ENCODE data around the gene GTF2A1L. TPM values are rescaled to one million over a fixed set of nuclear protein-coding genes. Genes with fewer than 3 reads are reported as not detected.

GTF2A1L gene
- total RNA-seq, 3 donors from 2014 or later = not detected

DNA sequence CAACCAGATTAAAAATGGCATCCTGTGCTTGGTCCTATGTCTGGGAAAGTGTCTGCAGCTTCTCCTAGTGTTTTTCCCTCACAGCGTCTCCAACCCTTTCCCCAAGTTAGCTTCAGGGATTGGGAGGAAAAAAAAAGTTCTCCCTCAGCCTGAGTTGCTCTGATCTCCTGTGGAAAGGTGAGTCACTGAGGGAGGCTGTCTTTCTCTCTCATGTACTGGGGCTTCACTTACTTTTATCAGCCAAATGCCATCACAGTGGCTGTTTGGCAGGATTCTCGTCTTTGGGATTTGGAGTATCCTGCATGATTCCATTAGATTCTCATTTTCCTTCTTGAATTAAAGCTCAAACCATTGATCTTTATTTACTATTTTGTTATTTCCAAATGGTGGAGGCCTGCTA, 18.1 kb downstream of the GTF2A1L start:
- Mint-ChIP-seq H3K4me1 (ENCODE audit: low read depth) (no peaks in the 10 kb centered on the region), H3K9me3 (peaks cover 3% of the 10 kb centered on the region), H3K36me3 (ENCODE audit: insufficient read depth) (no peaks in the 10 kb centered on the region), H3K4me3 (no peak overlapping the region), H3K27me3 (ENCODE audit: low read depth) (peaks cover 16% of the 10 kb centered on the region)
- DNase-seq (no peak), ATAC-seq (no peak)

DNA sequence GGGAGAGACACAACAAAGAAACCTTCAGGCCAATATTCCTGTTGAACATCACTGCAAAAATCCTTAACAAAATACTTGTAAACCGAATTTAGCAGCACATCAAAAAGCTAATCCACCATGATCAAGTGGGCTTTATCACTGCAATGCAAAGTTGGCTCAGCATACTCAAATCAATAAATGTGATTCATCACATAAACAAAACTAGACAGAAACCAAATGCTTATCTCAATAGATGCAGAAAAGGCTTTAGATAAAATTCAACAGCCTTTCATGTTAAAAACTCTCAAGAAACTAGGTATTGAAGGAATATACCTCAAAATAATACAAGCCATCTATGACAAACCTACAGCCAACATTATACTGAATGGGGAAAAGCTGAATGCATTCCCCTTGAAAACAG, 20.6 kb downstream of the GTF2A1L start:
- DNase-seq (no peak), ATAC-seq (no peak)
- no peaks in the 10 kb centered on the region for H3K4me1 Mint-ChIP-seq (ENCODE audit: low read depth)
- peaks cover 3% of the 10 kb centered on the region for H3K9me3 Mint-ChIP-seq
- H3K36me3 Mint-ChIP-seq (ENCODE audit: insufficient read depth) = no peaks in the 10 kb centered on the region
- H3K4me3 Mint-ChIP-seq = no peak overlapping the region
- H3K27me3 Mint-ChIP-seq (ENCODE audit: low read depth) = peaks cover 12% of the 10 kb centered on the region

DNA sequence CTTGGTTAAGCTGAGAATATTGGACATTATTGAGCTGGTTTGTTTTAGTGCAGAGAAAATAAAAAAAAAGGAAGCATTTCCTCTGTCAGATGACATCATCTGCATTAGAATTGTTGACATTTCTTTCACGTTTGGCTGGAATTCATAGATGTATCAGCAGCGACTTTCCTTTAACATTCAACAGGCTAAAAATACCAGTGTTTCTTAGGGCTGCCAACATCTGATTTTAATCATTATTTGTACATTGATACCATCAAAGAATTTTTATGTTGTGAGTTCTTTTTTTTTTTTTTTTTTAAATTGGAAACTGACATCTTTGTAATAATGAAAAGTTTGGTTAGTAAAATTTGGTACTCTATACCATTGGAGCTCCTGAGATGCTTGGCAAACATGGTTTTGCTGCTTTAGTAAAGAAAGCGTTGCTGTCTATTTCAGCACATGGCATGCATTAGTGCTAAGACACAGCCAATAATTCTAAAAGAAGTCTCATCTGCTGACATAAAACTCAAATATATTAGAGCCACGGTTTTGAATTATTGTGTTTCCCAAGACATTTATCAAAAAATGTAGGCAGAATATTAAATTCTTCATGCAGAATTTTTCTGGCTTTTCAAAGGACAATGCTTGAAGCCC, 33.6 kb downstream of the GTF2A1L start:
- DNase-seq = no peak

DNA sequence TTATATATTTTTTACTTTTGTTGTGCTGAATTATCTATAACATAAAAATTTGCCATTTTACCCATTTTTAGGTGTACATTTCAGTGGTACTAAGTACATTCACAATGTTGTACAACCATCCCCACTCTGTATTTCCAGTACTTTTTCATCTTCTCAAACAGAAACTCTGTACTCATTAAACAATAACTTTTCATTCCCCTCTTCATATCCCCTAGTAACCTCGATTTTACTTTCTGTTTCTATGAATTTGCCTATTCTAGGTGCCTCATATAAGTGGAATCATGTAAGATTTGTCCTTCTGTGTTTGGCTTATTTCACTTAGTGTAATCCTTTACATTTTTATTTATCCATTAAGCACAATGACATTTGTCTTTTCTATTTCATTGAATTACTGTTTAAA, 51.3 kb downstream of the GTF2A1L start:
- Mint-ChIP-seq H3K9me3 (no peaks in the 10 kb centered on the region), H3K27me3 (ENCODE audit: low read depth) (peaks cover 2% of the 10 kb centered on the region), H3K4me1 (ENCODE audit: low read depth) (no peaks in the 10 kb centered on the region), H3K4me3 (no peak overlapping the region), H3K36me3 (ENCODE audit: insufficient read depth) (no peaks in the 10 kb centered on the region)
- ATAC-seq (no peak), DNase-seq (no peak)

More for the DNA sequence above, 33.6 kb downstream of the GTF2A1L start:
- no peaks in the 10 kb centered on the region for H3K4me1 Mint-ChIP-seq (ENCODE audit: low read depth)
- ATAC-seq = no peak
- no peaks in the 10 kb centered on the region for H3K36me3 Mint-ChIP-seq (ENCODE audit: insufficient read depth)
- peaks cover 1% of the 10 kb centered on the region for H3K27me3 Mint-ChIP-seq (ENCODE audit: low read depth)
- H3K9me3 Mint-ChIP-seq = no peaks in the 10 kb centered on the region
- no peak overlapping the region for H3K4me3 Mint-ChIP-seq

GRCh38 chr2:48673581-48673980, 55.9 kb downstream of the GTF2A1L start:
- DNase-seq (no peak), ATAC-seq (no peak)
- Mint-ChIP-seq H3K9me3 (no peaks in the 10 kb centered on the region), H3K4me1 (ENCODE audit: low read depth) (no peaks in the 10 kb centered on the region), H3K27me3 (ENCODE audit: low read depth) (no peaks in the 10 kb centered on the region), H3K36me3 (ENCODE audit: insufficient read depth) (no peaks in the 10 kb centered on the region), H3K4me3 (no peak overlapping the region)

- ATAC-seq (no peak), DNase-seq (no peak)
- H3K9me3 Mint-ChIP-seq = no peaks in the 10 kb centered on the region
- no peaks in the 10 kb centered on the region for H3K36me3 Mint-ChIP-seq (ENCODE audit: insufficient read depth)
- H3K4me3 Mint-ChIP-seq = no peak overlapping the region
- H3K4me1 Mint-ChIP-seq (ENCODE audit: low read depth) = no peaks in the 10 kb centered on the region
- H3K27me3 Mint-ChIP-seq (ENCODE audit: low read depth) = peaks cover 3% of the 10 kb centered on the region
Measured at GRCh38 chr2:48674933-48675332, 57.3 kb downstream of the GTF2A1L start.

GRCh38 chr2:48677450-48677849, 59.8 kb downstream of the GTF2A1L start:
- no peak for ATAC-seq
- Mint-ChIP-seq H3K27me3 (ENCODE audit: low read depth) (peaks cover 6% of the 10 kb centered on the region), H3K4me1 (ENCODE audit: low read depth) (no peaks in the 10 kb centered on the region), H3K9me3 (no peaks in the 10 kb centered on the region), H3K36me3 (ENCODE audit: insufficient read depth) (no peaks in the 10 kb centered on the region), H3K4me3 (no peak overlapping the region)
- DNase-seq = no peak

GRCh38 chr2:48685126-48685525, 67.5 kb downstream of the GTF2A1L start:
- no peak for DNase-seq
- Mint-ChIP-seq H3K27me3 (ENCODE audit: low read depth) (peaks cover 7% of the 10 kb centered on the region), H3K4me3 (no peak overlapping the region), H3K36me3 (ENCODE audit: insufficient read depth) (no peaks in the 10 kb centered on the region), H3K4me1 (ENCODE audit: low read depth) (no peaks in the 10 kb centered on the region), H3K9me3 (no peaks in the 10 kb centered on the region)
- no peak for ATAC-seq

- DNase-seq = no peak
- H3K27me3 Mint-ChIP-seq (ENCODE audit: low read depth) = no peaks in the 10 kb centered on the region
- ATAC-seq = no peak
- H3K4me3 Mint-ChIP-seq = no peak overlapping the region
- H3K4me1 Mint-ChIP-seq (ENCODE audit: low read depth) = no peaks in the 10 kb centered on the region
- H3K36me3 Mint-ChIP-seq (ENCODE audit: insufficient read depth) = no peaks in the 10 kb centered on the region
- H3K9me3 Mint-ChIP-seq = no peaks in the 10 kb centered on the region
Measured at GRCh38 chr2:48691935-48692691, 74.5 kb downstream of the GTF2A1L start.

DNA sequence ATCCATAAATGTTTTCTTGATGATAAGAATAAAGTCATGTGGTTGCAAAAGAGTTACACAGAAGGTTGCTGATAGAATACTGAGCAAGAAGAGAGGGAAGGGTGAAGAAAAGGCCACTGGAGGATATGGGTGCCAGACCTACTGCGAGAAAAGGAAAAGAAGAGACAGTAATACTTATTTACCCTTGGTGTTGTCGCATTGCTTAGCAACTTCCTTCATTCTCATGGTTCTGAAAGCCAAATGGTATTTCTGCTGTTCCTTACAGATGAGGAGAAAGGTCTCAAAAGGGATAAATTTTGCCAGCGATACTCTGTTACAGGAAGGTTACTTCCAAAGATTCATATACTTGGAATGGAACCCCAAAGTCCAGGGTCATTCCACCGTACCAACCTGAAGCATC, 75.4 kb downstream of the GTF2A1L start:
- no peak overlapping the region for H3K4me3 Mint-ChIP-seq
- no peaks in the 10 kb centered on the region for H3K27me3 Mint-ChIP-seq (ENCODE audit: low read depth)
- DNase-seq (no peak), ATAC-seq (no peak)
- H3K9me3 Mint-ChIP-seq = no peaks in the 10 kb centered on the region
- no peaks in the 10 kb centered on the region for H3K36me3 Mint-ChIP-seq (ENCODE audit: insufficient read depth)
- no peaks in the 10 kb centered on the region for H3K4me1 Mint-ChIP-seq (ENCODE audit: low read depth)

DNA sequence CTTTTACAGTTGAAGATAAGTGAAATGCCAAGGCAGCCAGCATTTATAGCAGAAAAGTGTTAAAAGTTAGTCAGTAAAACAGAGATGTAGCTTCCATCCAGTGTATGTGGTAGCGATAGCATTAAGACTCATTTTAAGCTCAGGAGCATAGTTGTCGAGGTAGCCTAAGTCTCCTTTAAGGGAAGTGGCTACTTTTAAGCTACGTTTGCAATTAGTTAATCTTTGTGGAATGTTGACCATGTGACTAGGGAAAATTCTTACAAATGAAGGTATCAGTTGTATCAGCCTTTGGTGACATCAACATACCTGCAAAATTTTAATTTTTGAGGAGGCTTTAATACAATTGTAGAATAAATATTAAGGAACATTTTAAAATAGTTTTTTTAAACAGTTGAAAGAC, 76.0 kb downstream of the GTF2A1L start:
- Mint-ChIP-seq H3K27me3 (ENCODE audit: low read depth) (no peaks in the 10 kb centered on the region), H3K9me3 (no peaks in the 10 kb centered on the region), H3K4me1 (ENCODE audit: low read depth) (no peaks in the 10 kb centered on the region), H3K4me3 (no peak overlapping the region), H3K36me3 (ENCODE audit: insufficient read depth) (no peaks in the 10 kb centered on the region)
- no peak for ATAC-seq
- no peak for DNase-seq

DNA sequence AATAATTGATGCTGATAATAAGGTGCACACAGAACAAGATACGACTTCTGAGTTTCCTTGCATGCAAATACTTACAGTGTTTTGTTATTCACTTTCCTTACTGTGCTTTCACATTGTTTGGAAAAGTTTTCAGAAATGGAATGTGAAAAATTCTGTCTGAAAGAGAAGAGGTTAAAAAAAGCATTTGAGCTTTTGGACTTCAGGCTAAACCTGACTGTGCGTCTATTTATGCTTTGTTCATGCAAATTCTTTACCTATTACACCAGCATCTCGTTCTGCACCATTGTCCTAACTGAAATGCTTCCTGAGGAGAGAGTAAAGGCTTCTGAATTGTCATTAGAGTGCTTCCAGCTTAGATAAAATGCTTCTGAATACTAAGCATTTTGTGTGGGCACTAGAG, 76.5 kb downstream of the GTF2A1L start:
- ATAC-seq (no peak), DNase-seq (no peak)
- no peaks in the 10 kb centered on the region for H3K9me3 Mint-ChIP-seq
- no peaks in the 10 kb centered on the region for H3K4me1 Mint-ChIP-seq (ENCODE audit: low read depth)
- no peak overlapping the region for H3K4me3 Mint-ChIP-seq
- no peaks in the 10 kb centered on the region for H3K27me3 Mint-ChIP-seq (ENCODE audit: low read depth)
- H3K36me3 Mint-ChIP-seq (ENCODE audit: insufficient read depth) = no peaks in the 10 kb centered on the region

GRCh38 chr2:48695991-48696390, 78.3 kb downstream of the GTF2A1L start:
- Mint-ChIP-seq H3K9me3 (no peaks in the 10 kb centered on the region), H3K4me3 (no peak overlapping the region), H3K36me3 (ENCODE audit: insufficient read depth) (no peaks in the 10 kb centered on the region), H3K4me1 (ENCODE audit: low read depth) (no peaks in the 10 kb centered on the region), H3K27me3 (ENCODE audit: low read depth) (no peaks in the 10 kb centered on the region)
- no peak for DNase-seq
- no peak for ATAC-seq

DNA sequence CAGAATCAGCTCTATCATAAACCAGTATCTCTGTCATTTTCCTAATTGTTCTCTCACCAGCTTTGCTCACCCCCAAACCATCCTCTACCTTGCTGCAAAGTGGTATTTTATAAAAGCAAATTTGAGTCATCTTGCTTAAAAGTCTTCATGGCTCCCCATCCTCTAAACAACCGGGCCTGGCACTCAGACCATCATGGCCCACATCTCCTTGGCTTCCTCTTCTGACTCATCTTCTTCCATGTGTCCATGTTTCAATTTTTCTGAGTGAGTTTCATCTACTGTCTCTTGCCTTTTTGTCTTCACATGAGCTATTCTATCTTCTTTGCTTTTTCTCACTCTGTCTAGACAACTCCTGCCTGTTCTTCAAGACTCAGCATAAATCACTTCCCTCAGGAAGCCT, 79.2 kb downstream of the GTF2A1L start:
- no peak overlapping the region for H3K4me3 Mint-ChIP-seq
- no peak for ATAC-seq
- H3K4me1 Mint-ChIP-seq (ENCODE audit: low read depth) = no peaks in the 10 kb centered on the region
- H3K9me3 Mint-ChIP-seq = no peaks in the 10 kb centered on the region
- no peak for DNase-seq
- H3K27me3 Mint-ChIP-seq (ENCODE audit: low read depth) = no peaks in the 10 kb centered on the region
- H3K36me3 Mint-ChIP-seq (ENCODE audit: insufficient read depth) = no peaks in the 10 kb centered on the region

GRCh38 chr2:48699348-48699930, 81.8 kb downstream of the GTF2A1L start:
- Mint-ChIP-seq H3K4me3 (no peak overlapping the region), H3K9me3 (no peaks in the 10 kb centered on the region), H3K4me1 (ENCODE audit: low read depth) (no peaks in the 10 kb centered on the region), H3K36me3 (ENCODE audit: insufficient read depth) (no peaks in the 10 kb centered on the region), H3K27me3 (ENCODE audit: low read depth) (no peaks in the 10 kb centered on the region)
- DNase-seq (no peak), ATAC-seq (no peak)
